Measurements from ENCODE around the gene SLC66A2. TPM values are rescaled to one million over a fixed set of nuclear protein-coding genes. Genes with fewer than 3 reads are reported as not detected.
A peak's percentile ranks its signal among the peaks of the same experiment; 100 is the strongest.

SLC66A2 gene
- total and polyA plus RNA-seq, 2 of the 13 experiments (the other 11 are each of a cell fraction or from before 2014, with no cell fraction given) = 33.5 to 41.9 TPM

DNA sequence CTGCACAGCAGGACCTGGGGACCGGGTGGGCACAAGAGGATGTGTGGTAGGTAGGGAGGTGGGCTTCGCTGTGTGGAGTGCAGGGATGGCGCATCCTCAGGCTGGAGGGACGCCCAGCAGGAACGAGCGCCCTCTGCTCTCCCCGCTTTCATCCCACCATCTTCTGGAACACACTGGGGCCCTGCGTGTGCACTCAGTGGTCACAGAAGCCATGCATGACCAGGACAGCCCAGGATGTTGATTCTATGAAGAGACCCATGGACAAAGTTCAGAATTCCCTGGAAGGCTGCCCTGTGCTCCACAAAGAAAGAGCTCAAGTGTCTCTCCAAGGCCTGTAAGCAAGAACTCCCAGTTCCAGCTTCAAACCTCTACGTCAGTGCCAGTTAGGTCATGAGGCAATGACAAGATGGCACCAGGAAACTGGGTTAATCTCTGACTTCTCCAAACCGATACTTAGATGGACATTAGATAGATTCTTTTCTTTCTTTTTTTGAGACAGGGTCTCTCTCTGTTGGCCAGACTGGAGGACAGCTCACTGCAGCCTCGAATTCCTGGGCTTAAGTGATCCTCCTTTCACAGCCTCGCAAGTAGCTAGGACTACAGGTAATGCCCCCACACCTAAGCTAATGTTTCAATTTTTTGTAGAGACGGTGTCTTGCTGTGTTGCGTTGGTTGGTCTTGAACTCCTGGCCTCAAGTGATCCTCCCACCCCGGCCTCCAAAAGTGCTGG lies 3.4 kb downstream of the SLC66A2 start (continued):
- TF ChIP-seq, protein P1, sequence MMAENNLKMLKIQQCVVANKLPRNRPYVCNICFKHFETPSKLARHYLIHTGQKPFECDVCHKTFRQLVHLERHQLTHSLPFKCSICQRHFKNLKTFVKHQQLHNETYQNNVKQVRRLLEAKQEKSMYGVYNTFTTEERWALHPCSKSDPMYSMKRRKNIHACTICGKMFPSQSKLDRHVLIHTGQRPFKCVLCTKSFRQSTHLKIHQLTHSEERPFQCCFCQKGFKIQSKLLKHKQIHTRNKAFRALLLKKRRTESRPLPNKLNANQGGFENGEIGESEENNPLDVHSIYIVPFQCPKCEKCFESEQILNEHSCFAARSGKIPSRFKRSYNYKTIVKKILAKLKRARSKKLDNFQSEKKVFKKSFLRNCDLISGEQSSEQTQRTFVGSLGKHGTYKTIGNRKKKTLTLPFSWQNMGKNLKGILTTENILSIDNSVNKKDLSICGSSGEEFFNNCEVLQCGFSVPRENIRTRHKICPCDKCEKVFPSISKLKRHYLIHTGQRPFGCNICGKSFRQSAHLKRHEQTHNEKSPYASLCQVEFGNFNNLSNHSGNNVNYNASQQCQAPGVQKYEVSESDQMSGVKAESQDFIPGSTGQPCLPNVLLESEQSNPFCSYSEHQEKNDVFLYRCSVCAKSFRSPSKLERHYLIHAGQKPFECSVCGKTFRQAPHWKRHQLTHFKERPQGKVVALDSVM (CRISPR knock-in tag; IDR thresholded peaks at IDR 0.05) = peak; percentile 96
- TF ChIP-seq, protein P2, sequence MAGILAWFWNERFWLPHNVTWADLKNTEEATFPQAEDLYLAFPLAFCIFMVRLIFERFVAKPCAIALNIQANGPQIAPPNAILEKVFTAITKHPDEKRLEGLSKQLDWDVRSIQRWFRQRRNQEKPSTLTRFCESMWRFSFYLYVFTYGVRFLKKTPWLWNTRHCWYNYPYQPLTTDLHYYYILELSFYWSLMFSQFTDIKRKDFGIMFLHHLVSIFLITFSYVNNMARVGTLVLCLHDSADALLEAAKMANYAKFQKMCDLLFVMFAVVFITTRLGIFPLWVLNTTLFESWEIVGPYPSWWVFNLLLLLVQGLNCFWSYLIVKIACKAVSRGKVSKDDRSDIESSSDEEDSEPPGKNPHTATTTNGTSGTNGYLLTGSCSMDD (CRISPR knock-in tag; IDR thresholded peaks at IDR 0.05) = no peak
- TF ChIP-seq PHF21A (CRISPR knock-in tag; IDR thresholded peaks at IDR 0.05) (0 out of 2 replicates have a peak, but pooled peaks have one; percentile 21), ZNF788 (CRISPR knock-in tag; IDR thresholded peaks at IDR 0.05; ENCODE audit: borderline replicate concordance) (peak; percentile 67; the same call in 1 of the 2 replicates), RCOR2 (CRISPR knock-in tag; IDR thresholded peaks at IDR 0.05) (no peak), RXRB (CRISPR knock-in tag; IDR thresholded peaks at IDR 0.05; ENCODE audit: borderline replicate concordance) (peak; percentile 82), GABPB1 (CRISPR knock-in tag; IDR thresholded peaks at IDR 0.05) (peak; percentile 47)
- TF ChIP-seq, protein P3, sequence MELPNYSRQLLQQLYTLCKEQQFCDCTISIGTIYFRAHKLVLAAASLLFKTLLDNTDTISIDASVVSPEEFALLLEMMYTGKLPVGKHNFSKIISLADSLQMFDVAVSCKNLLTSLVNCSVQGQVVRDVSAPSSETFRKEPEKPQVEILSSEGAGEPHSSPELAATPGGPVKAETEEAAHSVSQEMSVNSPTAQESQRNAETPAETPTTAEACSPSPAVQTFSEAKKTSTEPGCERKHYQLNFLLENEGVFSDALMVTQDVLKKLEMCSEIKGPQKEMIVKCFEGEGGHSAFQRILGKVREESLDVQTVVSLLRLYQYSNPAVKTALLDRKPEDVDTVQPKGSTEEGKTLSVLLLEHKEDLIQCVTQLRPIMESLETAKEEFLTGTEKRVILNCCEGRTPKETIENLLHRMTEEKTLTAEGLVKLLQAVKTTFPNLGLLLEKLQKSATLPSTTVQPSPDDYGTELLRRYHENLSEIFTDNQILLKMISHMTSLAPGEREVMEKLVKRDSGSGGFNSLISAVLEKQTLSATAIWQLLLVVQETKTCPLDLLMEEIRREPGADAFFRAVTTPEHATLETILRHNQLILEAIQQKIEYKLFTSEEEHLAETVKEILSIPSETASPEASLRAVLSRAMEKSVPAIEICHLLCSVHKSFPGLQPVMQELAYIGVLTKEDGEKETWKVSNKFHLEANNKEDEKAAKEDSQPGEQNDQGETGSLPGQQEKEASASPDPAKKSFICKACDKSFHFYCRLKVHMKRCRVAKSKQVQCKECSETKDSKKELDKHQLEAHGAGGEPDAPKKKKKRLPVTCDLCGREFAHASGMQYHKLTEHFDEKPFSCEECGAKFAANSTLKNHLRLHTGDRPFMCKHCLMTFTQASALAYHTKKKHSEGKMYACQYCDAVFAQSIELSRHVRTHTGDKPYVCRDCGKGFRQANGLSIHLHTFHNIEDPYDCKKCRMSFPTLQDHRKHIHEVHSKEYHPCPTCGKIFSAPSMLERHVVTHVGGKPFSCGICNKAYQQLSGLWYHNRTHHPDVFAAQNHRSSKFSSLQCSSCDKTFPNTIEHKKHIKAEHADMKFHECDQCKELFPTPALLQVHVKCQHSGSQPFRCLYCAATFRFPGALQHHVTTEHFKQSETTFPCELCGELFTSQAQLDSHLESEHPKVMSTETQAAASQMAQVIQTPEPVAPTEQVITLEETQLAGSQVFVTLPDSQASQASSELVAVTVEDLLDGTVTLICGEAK (IDR thresholded peaks at IDR 0.05) = no peak
- TF ChIP-seq, protein P3 (CRISPR knock-in tag; IDR thresholded peaks at IDR 0.05) = 0 out of 2 replicates have a peak, but pooled peaks have one; percentile 39
- TF ChIP-seq, protein P4, sequence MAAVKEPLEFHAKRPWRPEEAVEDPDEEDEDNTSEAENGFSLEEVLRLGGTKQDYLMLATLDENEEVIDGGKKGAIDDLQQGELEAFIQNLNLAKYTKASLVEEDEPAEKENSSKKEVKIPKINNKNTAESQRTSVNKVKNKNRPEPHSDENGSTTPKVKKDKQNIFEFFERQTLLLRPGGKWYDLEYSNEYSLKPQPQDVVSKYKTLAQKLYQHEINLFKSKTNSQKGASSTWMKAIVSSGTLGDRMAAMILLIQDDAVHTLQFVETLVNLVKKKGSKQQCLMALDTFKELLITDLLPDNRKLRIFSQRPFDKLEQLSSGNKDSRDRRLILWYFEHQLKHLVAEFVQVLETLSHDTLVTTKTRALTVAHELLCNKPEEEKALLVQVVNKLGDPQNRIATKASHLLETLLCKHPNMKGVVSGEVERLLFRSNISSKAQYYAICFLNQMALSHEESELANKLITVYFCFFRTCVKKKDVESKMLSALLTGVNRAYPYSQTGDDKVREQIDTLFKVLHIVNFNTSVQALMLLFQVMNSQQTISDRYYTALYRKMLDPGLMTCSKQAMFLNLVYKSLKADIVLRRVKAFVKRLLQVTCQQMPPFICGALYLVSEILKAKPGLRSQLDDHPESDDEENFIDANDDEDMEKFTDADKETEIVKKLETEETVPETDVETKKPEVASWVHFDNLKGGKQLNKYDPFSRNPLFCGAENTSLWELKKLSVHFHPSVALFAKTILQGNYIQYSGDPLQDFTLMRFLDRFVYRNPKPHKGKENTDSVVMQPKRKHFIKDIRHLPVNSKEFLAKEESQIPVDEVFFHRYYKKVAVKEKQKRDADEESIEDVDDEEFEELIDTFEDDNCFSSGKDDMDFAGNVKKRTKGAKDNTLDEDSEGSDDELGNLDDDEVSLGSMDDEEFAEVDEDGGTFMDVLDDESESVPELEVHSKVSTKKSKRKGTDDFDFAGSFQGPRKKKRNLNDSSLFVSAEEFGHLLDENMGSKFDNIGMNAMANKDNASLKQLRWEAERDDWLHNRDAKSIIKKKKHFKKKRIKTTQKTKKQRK (IDR thresholded peaks at IDR 0.05; ENCODE audit: low read length) = no peak
- TF ChIP-seq, protein P5, sequence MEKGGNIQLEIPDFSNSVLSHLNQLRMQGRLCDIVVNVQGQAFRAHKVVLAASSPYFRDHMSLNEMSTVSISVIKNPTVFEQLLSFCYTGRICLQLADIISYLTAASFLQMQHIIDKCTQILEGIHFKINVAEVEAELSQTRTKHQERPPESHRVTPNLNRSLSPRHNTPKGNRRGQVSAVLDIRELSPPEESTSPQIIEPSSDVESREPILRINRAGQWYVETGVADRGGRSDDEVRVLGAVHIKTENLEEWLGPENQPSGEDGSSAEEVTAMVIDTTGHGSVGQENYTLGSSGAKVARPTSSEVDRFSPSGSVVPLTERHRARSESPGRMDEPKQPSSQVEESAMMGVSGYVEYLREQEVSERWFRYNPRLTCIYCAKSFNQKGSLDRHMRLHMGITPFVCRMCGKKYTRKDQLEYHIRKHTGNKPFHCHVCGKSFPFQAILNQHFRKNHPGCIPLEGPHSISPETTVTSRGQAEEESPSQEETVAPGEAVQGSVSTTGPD (CRISPR knock-in tag; IDR thresholded peaks at IDR 0.05) = no peak
